Endothelial cell of umbilical vein (primary cell): ENCODE results near the gene ACVR2A. TPM values are rescaled to one million over a fixed set of nuclear protein-coding genes. Genes with fewer than 3 reads are reported as not detected.

ENCODE experiments used
- BruUV-seq: library from RNA; stranded (reverse); fragments of 400-500 nt; replicated peaks from 2 replicates; lab custom pipeline; 2021; lab: Mats Ljungman, UMichigan
- CTCF ChIA-PET: fragments of 300-600, 350-600 bp; sonication (Branson Sonifier 250); formaldehyde crosslinking; loops from one replicate; lab custom pipeline; 2021; ENCODE audit warnings: antibody characterized with exemption, inconsistent platforms; lab: Charles Lee
- POLR2A ChIA-PET: fragments of 300-600, 350-600 bp; sonication (Branson Sonifier 250); formaldehyde crosslinking; loops from one replicate; lab custom pipeline; 2021; ENCODE audit warnings: antibody characterized with exemption, inconsistent platforms; lab: Charles Lee
- DNase-seq: peaks from one replicate; pipeline ENCODE4 v3.0.0-alpha.2; 2011; ENCODE audit warnings: low read depth, low spot score
- FAIRE-seq: peaks from 2 replicates; lab custom pipeline; 2011; peaks lifted over from hg19 to GRCh38; lab: Jason Lieb, UNC
- H2AFZ ChIP-seq: 2 replicates; pipeline ENCODE4 v1.6.0; 2012; ENCODE audit warnings: low read depth, low read length, control low read depth, inconsistent platforms
- H3K27ac ChIP-seq: 2 replicates; pipeline ENCODE4 v1.5.1; 2011; ENCODE audit warnings: low read depth, mild to moderate bottlenecking, control low read depth, low read length, moderate library complexity; ENCODE audit not compliant: insufficient read depth
- H3K27me3 ChIP-seq, 2 experiments: 2 replicates each; pipeline versions ENCODE4 v1.6.0 to v1.6.1; 2011; ENCODE audit warnings: low read length in 2 of 2, mixed read lengths in 1 of 2; ENCODE audit not compliant: control insufficient read depth in 2 of 2, insufficient read depth in 2 of 2
- H3K36me3 ChIP-seq, 2 experiments: 2 replicates in 1 of 2; 3 replicates in 1 of 2; pipeline ENCODE4 v1.5.1; 2011; ENCODE audit warnings: low read length in 2 of 2, mild to moderate bottlenecking in 1 of 2, moderate library complexity in 1 of 2; ENCODE audit not compliant: control insufficient read depth in 2 of 2, insufficient read depth in 2 of 2; ENCODE audit errors: extremely low read depth in 1 of 2
- H3K4me1 ChIP-seq: 3 replicates; pipeline ENCODE4 v1.5.1; 2011; ENCODE audit warnings: mild to moderate bottlenecking, low read length; ENCODE audit not compliant: control insufficient read depth, insufficient read depth; ENCODE audit errors: extremely low read depth
- H3K4me2 ChIP-seq: 2 replicates; pipeline ENCODE4 v1.6.1; 2011; ENCODE audit warnings: low read length, control low read depth, mixed read lengths; ENCODE audit not compliant: insufficient read depth
- H3K4me3 ChIP-seq, 3 experiments: fragments of 200-600 bp in 1 of 3; sonication (generic), shearing (Covaris generic) in 1 of 3; replicated peaks in 1 of 3; 2 replicates each; pipeline ENCODE4 v1.5.1; 2011 to 2016; ENCODE audit warnings: control low read depth in 3 of 3, low read length in 3 of 3, mild to moderate bottlenecking in 2 of 3, inconsistent platforms in 1 of 3, low read depth in 1 of 3, moderate library complexity in 1 of 3; ENCODE audit not compliant: insufficient read depth in 1 of 3
- H3K79me2 ChIP-seq: 2 replicates; pipeline ENCODE4 v1.6.0; 2012; ENCODE audit warnings: low read length, inconsistent platforms; ENCODE audit not compliant: control insufficient read depth, insufficient read depth
- H3K9ac ChIP-seq: replicated peaks from 2 replicates; pipeline ENCODE3; 2011; ENCODE audit warnings: low read length, control low read depth; ENCODE audit not compliant: insufficient read depth; ENCODE audit errors: extremely low read depth
- H3K9me1 ChIP-seq: replicated peaks from 3 replicates; pipeline ENCODE4 v1.6.0; 2011; ENCODE audit warnings: mild to moderate bottlenecking, low read length; ENCODE audit not compliant: control insufficient read depth, insufficient read depth; ENCODE audit errors: extremely low read depth
- H3K9me3 ChIP-seq: replicated peaks from 2 replicates; pipeline ENCODE4 v1.5.1; 2012; ENCODE audit warnings: low read length, inconsistent platforms; ENCODE audit not compliant: control insufficient read depth, insufficient read depth
- H4K20me1 ChIP-seq: replicated peaks from 2 replicates; pipeline ENCODE3; 2011; ENCODE audit warnings: mild to moderate bottlenecking, low read length; ENCODE audit not compliant: control insufficient read depth, insufficient read depth; ENCODE audit errors: extremely low read depth
- CTCF ChIP-seq, 2 donors: IDR thresholded peaks; 1 replicate in 1 of 2; 2 replicates in 1 of 2; pipeline ENCODE4 v1.5.1; 2011; ENCODE audit warnings: low read length in 2 of 2, mild to moderate bottlenecking in 2 of 2, moderate library complexity in 2 of 2, control low read depth in 1 of 2, inconsistent platforms in 1 of 2, low read depth in 1 of 2; ENCODE audit not compliant: insufficient read depth in 1 of 2; ENCODE audit errors: extremely low read depth in 1 of 2
- EZH2 ChIP-seq: IDR thresholded peaks from 2 replicates; pipeline ENCODE4 v1.6.1; 2012; ENCODE audit warnings: borderline replicate concordance, low read depth, mild to moderate bottlenecking, moderate library complexity, low read length, inconsistent platforms; ENCODE audit not compliant: severe bottlenecking
- FOS ChIP-seq: IDR thresholded peaks from 2 replicates; pipeline ENCODE4 v1.6.1; 2011; ENCODE audit warnings: mild to moderate bottlenecking, low read length, moderate library complexity, borderline replicate concordance; ENCODE audit not compliant: insufficient read depth
- GATA2 ChIP-seq: IDR thresholded peaks from 2 replicates; pipeline ENCODE4 v1.7.0; 2011; ENCODE audit warnings: low read depth, mild to moderate bottlenecking, moderate library complexity, mixed read lengths, low read length; ENCODE audit not compliant: insufficient read length, insufficient read depth
- JUN ChIP-seq: IDR thresholded peaks from 2 replicates; pipeline ENCODE4 v1.6.1; 2011; ENCODE audit warnings: borderline replicate concordance, low read depth; ENCODE audit not compliant: insufficient read length, insufficient read depth
- MAX ChIP-seq: IDR thresholded peaks from 2 replicates; pipeline ENCODE4 v1.6.1; 2011; ENCODE audit not compliant: insufficient read depth, insufficient read length
- MYC ChIP-seq: IDR thresholded peaks from one replicate; pipeline ENCODE4 v1.6.1; 2011; ENCODE audit warnings: mild to moderate bottlenecking, low read depth, low read length
- POLR2A ChIP-seq: IDR thresholded peaks from 2 replicates; pipeline ENCODE4 v1.6.1; 2012; ENCODE audit warnings: low read depth, mild to moderate bottlenecking, control low read depth, low read length
- POLR2AphosphoS5 ChIP-seq: IDR thresholded peaks from 2 replicates; pipeline ENCODE4 v1.6.1; 2012; ENCODE audit warnings: low read depth, mild to moderate bottlenecking, control low read depth, low read length, moderate library complexity; ENCODE audit not compliant: insufficient read depth
- dilution Hi-C: fragments of 300-500 bp; cut with MboI; formaldehyde crosslinking; loops from one replicate; pipeline ENCODE4 v1.15.0; 2019; ENCODE audit warnings: low sequenced_read_pairs; ENCODE audit not compliant: extremely low pct_ligation_motif_present
- intact Hi-C: fragments of 100-400 bp; cut with micrococcal nuclease; formaldehyde crosslinking; loops from one replicate; pipeline ENCODE4 v1.10.0; 2022
- polyA plus RNA-seq, 4 experiments: library from polyadenylated mRNA; depleted of rRNA in 3 of 4; stranded (reverse) in 3 of 4; unstranded in 1 of 4; fragments of >200 nt; gene quantifications; 2 replicates each; pipeline versions ENCODE4 v1.2.1 to v1.2.3, GENCODE V29; 2011 to 2012; ENCODE audit warnings: missing spikeins in 1 of 4
- total RNA-seq: library from RNA; stranded (reverse); gene quantifications from 2 replicates; pipeline ENCODE4 v1.2.3, GENCODE V29; 2021

ACVR2A gene
- total and polyA plus RNA-seq, 2 donors (not counting 3 experiments of a cell fraction or from before 2014, with no cell fraction given): 1.7 to 7.9 TPM

DNA sequence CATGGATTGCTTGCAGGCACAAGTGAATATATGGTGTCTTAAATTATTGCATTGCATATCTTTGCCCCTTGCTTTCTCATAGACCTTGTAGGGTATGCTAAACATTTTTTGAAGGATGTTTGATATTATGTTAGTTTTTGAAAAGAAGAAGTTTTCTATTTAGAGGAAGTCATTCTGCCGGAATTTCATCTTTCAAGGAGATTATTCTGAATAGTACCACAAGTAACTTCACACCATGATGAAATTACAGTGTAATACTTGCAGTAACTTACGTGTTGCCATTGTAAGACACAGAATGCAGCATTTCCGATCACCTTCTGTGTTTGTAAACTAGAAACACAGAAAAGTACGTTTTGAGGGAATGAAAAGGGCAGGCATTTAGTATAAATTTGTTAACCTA, 71.9 kb downstream of the ACVR2A start:
- ChIA-PET CTCF (interaction anchor here (1.5 kb wide), 1 partner anchor 17 kb away, joined by 4 read pairs; no protein-coding TSS in a partner anchor), POLR2A (no interaction called here)
- dilution Hi-C loops: no loop called here
- no peak for DNase-seq
- no peak for TF ChIP-seq MYC
- no peak for TF ChIP-seq EZH2
- no peak for TF ChIP-seq MAX
- TF ChIP-seq FOS: no peak
- no peak for TF ChIP-seq GATA2
- no peak for TF ChIP-seq CTCF (IDR thresholded peaks at IDR 0.05; ENCODE audit: extremely low read depth in 1 of 2, insufficient read depth in 1 of 2, low read depth in 1 of 2, low read length in 2 of 2)
- no peak for TF ChIP-seq JUN
- TF ChIP-seq POLR2A: no peak
- TF ChIP-seq POLR2AphosphoS5: no peak
- Histone ChIP-seq H3K9me3 (no peaks in the 10 kb centered on the region), H3K4me1 (peaks cover 12% of the 10 kb centered on the region), H3K36me3 (peaks cover 0 to 3% of the 10 kb centered on the region in 2 experiments), H3K9ac (no peak overlapping the region), H3K27ac (no peak overlapping the region), H2AFZ (no peak overlapping the region), H3K79me2 (no peaks in the 10 kb centered on the region), H3K27me3 (no peaks in the 10 kb centered on the region), H3K4me3 (no peak overlapping the region), H3K9me1 (peaks cover 3% of the 10 kb centered on the region), H3K4me2 (no peak overlapping the region), H4K20me1 (no peaks in the 10 kb centered on the region)
- intact Hi-C loops: no loop called here
- BruUV-seq: no TSS peak
- no peak for FAIRE-seq
